Activated CD8-positive, alpha-beta memory T cell treated with anti-CD3 and anti-CD28 coated beads, Interleukin-2, amount 50 U/mL, for 48 hours (primary cell): ENCODE measurements around the gene TMEM131L.

Source experiments
- DNase-seq: peaks from one replicate; pipeline ENCODE4 v3.0.0-alpha.2; 2020

The TMEM131L gene

GRCh38 chr4:153481478-153481877 is 15.3 kb downstream of the TMEM131L start:
- no peak for DNase-seq

- no peak for DNase-seq
Observed at GRCh38 chr4:153483432-153484418, 17.6 kb downstream of the TMEM131L start.

GRCh38 chr4:153485359-153485758 is 19.2 kb downstream of the TMEM131L start:
- no peak for DNase-seq

GRCh38 chr4:153485860-153486259 is 19.7 kb downstream of the TMEM131L start:
- DNase-seq, result no peak

GRCh38 chr4:153486281-153487151 is 20.4 kb downstream of the TMEM131L start:
- no peak for DNase-seq

- peak; percentile 84 for DNase-seq
Observed at GRCh38 chr4:153488006-153488891, 22.1 kb downstream of the TMEM131L start.

- DNase-seq, result no peak
Observed at GRCh38 chr4:153489856-153490558, 23.8 kb downstream of the TMEM131L start.

GRCh38 chr4:153490985-153491483 is 24.9 kb downstream of the TMEM131L start:
- no peak for DNase-seq

GRCh38 chr4:153494562-153494961 is 28.4 kb downstream of the TMEM131L start:
- DNase-seq, result no peak

- no peak for DNase-seq
Observed at GRCh38 chr4:153495480-153496193, 29.5 kb downstream of the TMEM131L start.

GRCh38 chr4:153497091-153497531 is 31.0 kb downstream of the TMEM131L start:
- no peak for DNase-seq

- DNase-seq, result no peak
Observed at GRCh38 chr4:153497988-153498967, 32.1 kb downstream of the TMEM131L start.

GRCh38 chr4:153499005-153499404 is 32.8 kb downstream of the TMEM131L start:
- no peak for DNase-seq

GRCh38 chr4:153501578-153501977 is 35.4 kb downstream of the TMEM131L start:
- DNase-seq, result no peak

- no peak for DNase-seq
Observed at GRCh38 chr4:153502584-153502983, 36.4 kb downstream of the TMEM131L start.

- no peak for DNase-seq
Observed at GRCh38 chr4:153506341-153507309, 40.5 kb downstream of the TMEM131L start.

GRCh38 chr4:153507310-153508073 is 41.3 kb downstream of the TMEM131L start:
- DNase-seq, result no peak
